NCI-H2029 treated with DMSO at 0.1 percent for 48 hours (cell line): ENCODE data around the gene BPGM.
"Not testable (repeated sequence)": the region's sequence is repeated elsewhere in the genome, so short reads cannot be mapped to it uniquely, and the experiment has no call there.

ENCODE experiments used
- DNase-seq: peaks from one replicate; lab custom pipeline; 2025; lab: John Stamatoyannopoulos, UW

BPGM gene

GRCh38 chr7:134632052-134632451 is 14.6 kb upstream of the BPGM start:
- no peak for DNase-seq

GRCh38 chr7:134632937-134633540 is 13.6 kb upstream of the BPGM start:
- peak; percentile 11 for DNase-seq

- DNase-seq, result no peak
These were observed 10.6 kb upstream of the BPGM start for GRCh38 chr7:134636008-134636449.

GRCh38 chr7:134637441-134637840 is 9.2 kb upstream of the BPGM start:
- DNase-seq, result no peak

- no peak for DNase-seq
These were observed 8.5 kb upstream of the BPGM start for GRCh38 chr7:134637934-134638719.

- no peak for DNase-seq
These were observed 7.6 kb upstream of the BPGM start for GRCh38 chr7:134639061-134639460.

GRCh38 chr7:134639683-134640279 is 6.9 kb upstream of the BPGM start:
- no peak for DNase-seq

- DNase-seq, result no peak
These were observed 5.6 kb upstream of the BPGM start for GRCh38 chr7:134640842-134641715.

GRCh38 chr7:134641981-134642380 is 4.7 kb upstream of the BPGM start:
- not testable (repeated sequence) for DNase-seq

GRCh38 chr7:134643131-134643530 is 3.5 kb upstream of the BPGM start:
- DNase-seq, result no peak

GRCh38 chr7:134645478-134645877 is 1.2 kb upstream of the BPGM start:
- no peak for DNase-seq

GRCh38 chr7:134645935-134646334 is 718 bp upstream of the BPGM start:
- no peak for DNase-seq

- no peak for DNase-seq
These were observed 1.8 kb downstream of the BPGM start for GRCh38 chr7:134648456-134648855.

GRCh38 chr7:134649226-134649775 is 2.6 kb downstream of the BPGM start:
- DNase-seq, result no peak

GRCh38 chr7:134651991-134652390 is 5.3 kb downstream of the BPGM start:
- DNase-seq, result no peak

- no peak for DNase-seq
These were observed 7.6 kb downstream of the BPGM start for GRCh38 chr7:134654104-134654775.

- DNase-seq, result no peak
These were observed 10.9 kb downstream of the BPGM start for GRCh38 chr7:134657526-134657925.

GRCh38 chr7:134660242-134660785 is 13.7 kb downstream of the BPGM start:
- no peak for DNase-seq

- DNase-seq, result no peak
These were observed 14.3 kb downstream of the BPGM start for GRCh38 chr7:134660961-134661376.

GRCh38 chr7:134662166-134662870 is 15.7 kb downstream of the BPGM start:
- no peak for DNase-seq

- no peak for DNase-seq
These were observed 16.2 kb downstream of the BPGM start for GRCh38 chr7:134662871-134663205.
